H1 (cell line): ENCODE results near the gene MPPED2. TPM values are rescaled to one million over a fixed set of nuclear protein-coding genes. Genes with fewer than 3 reads are reported as not detected.

Experiments used
- CTCF ChIA-PET: fragments of 300-600 bp; sonication (Branson Sonifier 250); formaldehyde crosslinking; loops from one replicate; lab custom pipeline; 2021; ENCODE audit not compliant: partially characterized antibody; lab: Charles Lee
- POLR2A ChIA-PET: fragments of 300-600 bp; sonication (Branson Sonifier 250); formaldehyde crosslinking; loops from one replicate; lab custom pipeline; 2021; ENCODE audit warnings: inconsistent platforms; ENCODE audit not compliant: partially characterized antibody; lab: Charles Lee
- DNase-seq, 2 experiments: peaks; one replicate each; pipeline versions ENCODE4 v3.0.0 to v3.0.0-alpha.2; 2010 to 2022; ENCODE audit warnings: low spot score in 2 of 2, low read depth in 1 of 2, mixed read lengths in 1 of 2
- FAIRE-seq: peaks from 2 replicates; lab custom pipeline; 2011; peaks lifted over from hg19 to GRCh38; lab: Jason Lieb, UNC
- H2AFZ ChIP-seq: 2 replicates; pipeline ENCODE4 v1.8.1; 2012; ENCODE audit warnings: low read length, inconsistent platforms
- H2AK5ac ChIP-seq: 2 replicates; pipeline ENCODE4 v1.6.1; 2013; ENCODE audit warnings: low read depth, low read length
- H2BK120ac ChIP-seq: replicated peaks from 2 replicates; pipeline ENCODE3; 2013; ENCODE audit warnings: low read depth, low read length, inconsistent platforms
- H2BK12ac ChIP-seq: 2 replicates; pipeline ENCODE4 v1.6.1; 2013; ENCODE audit warnings: low read depth, low read length
- H2BK15ac ChIP-seq: 2 replicates; pipeline ENCODE4 v1.6.1; 2013; ENCODE audit warnings: low read length
- H2BK20ac ChIP-seq: 2 replicates; pipeline ENCODE4 v1.6.1; 2013; ENCODE audit warnings: low read length
- H2BK5ac ChIP-seq: 2 replicates; pipeline ENCODE4 v1.6.1; 2013; ENCODE audit warnings: low read depth, low read length
- H3K14ac ChIP-seq: 2 replicates; pipeline ENCODE4 v1.6.1; 2013; ENCODE audit warnings: inconsistent platforms; ENCODE audit not compliant: insufficient read length
- H3K18ac ChIP-seq: 2 replicates; pipeline ENCODE4 v1.6.1; 2013; ENCODE audit warnings: low read length; ENCODE audit errors: extremely low read depth
- H3K23ac ChIP-seq: 2 replicates; pipeline ENCODE4 v1.6.1; 2013; ENCODE audit warnings: inconsistent platforms; ENCODE audit not compliant: insufficient read length
- H3K23me2 ChIP-seq: 2 replicates; pipeline ENCODE4 v1.6.1; 2013; ENCODE audit warnings: low read depth, low read length
- H3K27ac ChIP-seq: 2 replicates; pipeline ENCODE4 v1.6.1; 2011; ENCODE audit warnings: low read depth, low read length, inconsistent platforms
- H3K27me3 ChIP-seq, 4 experiments: replicated peaks in 1 of 4; 1 replicate in 1 of 4; 2 replicates in 3 of 4; pipeline versions ENCODE4 v1.6.1 to v1.8.1; 2011 to 2013; ENCODE audit warnings: low read length in 3 of 4, mild to moderate bottlenecking in 3 of 4, inconsistent platforms in 2 of 4, mixed read lengths in 2 of 4, moderate library complexity in 1 of 4; ENCODE audit not compliant: control insufficient read depth in 3 of 4, insufficient read depth in 3 of 4; ENCODE audit errors: extremely low read depth in 1 of 4
- H3K36me3 ChIP-seq, 4 experiments: 2 replicates each; pipeline versions ENCODE4 v1.6.1 to v1.8.1; 2011 to 2013; ENCODE audit warnings: mild to moderate bottlenecking in 4 of 4, low read length in 3 of 4, moderate library complexity in 2 of 4, control low read depth in 1 of 4, inconsistent platforms in 1 of 4; ENCODE audit not compliant: insufficient read depth in 4 of 4, control insufficient read depth in 2 of 4
- H3K4ac ChIP-seq: replicated peaks from 2 replicates; pipeline ENCODE3; 2013; ENCODE audit warnings: low read length, low read depth, mixed read lengths, inconsistent platforms; ENCODE audit not compliant: insufficient read length
- H3K4me1 ChIP-seq, 4 experiments: replicated peaks in 1 of 4; 1 replicate in 1 of 4; 2 replicates in 3 of 4; pipeline versions ENCODE4 v1.6.1 to v1.8.1; 2011 to 2013; ENCODE audit warnings: low read length in 3 of 4, inconsistent platforms in 2 of 4, mixed read lengths in 1 of 4; ENCODE audit not compliant: insufficient read depth in 4 of 4, control insufficient read depth in 3 of 4
- H3K4me2 ChIP-seq, 2 experiments: 2 replicates each; pipeline versions ENCODE4 v1.6.1 to v1.8.1; 2011 to 2013; ENCODE audit warnings: low read depth in 2 of 2, low read length in 2 of 2, control low read depth in 1 of 2, inconsistent platforms in 1 of 2, mild to moderate bottlenecking in 1 of 2; ENCODE audit not compliant: insufficient read depth in 1 of 2
- H3K4me3 ChIP-seq, 4 experiments: fragments of 200-600, 300-600 bp in 1 of 4; sonication (generic), shearing (Covaris generic), sonication (Bioruptor Twin) in 1 of 4; 2 replicates each; pipeline versions ENCODE4 v1.5.1 to v1.8.1; 2011 to 2016; ENCODE audit warnings: low read length in 4 of 4, low read depth in 3 of 4, control low read depth in 2 of 4, inconsistent platforms in 2 of 4, mild to moderate bottlenecking in 2 of 4, mixed read lengths in 1 of 4, moderate library complexity in 1 of 4; ENCODE audit not compliant: insufficient read depth in 2 of 4; ENCODE audit errors: extremely low read depth in 1 of 4
- H3K56ac ChIP-seq: replicated peaks from 2 replicates; pipeline ENCODE3; 2013; ENCODE audit warnings: low read depth, mild to moderate bottlenecking, mixed read lengths, low read length, inconsistent platforms; ENCODE audit not compliant: insufficient read length
- H3K79me1 ChIP-seq: 2 replicates; pipeline ENCODE4 v1.6.1; 2013; ENCODE audit warnings: low read depth, low read length, control low read depth
- H3K79me2 ChIP-seq, 2 experiments: 2 replicates each; pipeline versions ENCODE4 v1.6.1 to v1.8.1; 2012 to 2013; ENCODE audit warnings: low read length in 2 of 2, mild to moderate bottlenecking in 2 of 2, inconsistent platforms in 1 of 2; ENCODE audit not compliant: insufficient read depth in 2 of 2, control insufficient read depth in 1 of 2
- H3K9ac ChIP-seq, 4 experiments: replicated peaks in 1 of 4; 1 replicate in 1 of 4; 2 replicates in 3 of 4; pipeline versions ENCODE4 v1.6.1 to v1.8.1; 2011 to 2013; ENCODE audit warnings: low read depth in 3 of 4, low read length in 3 of 4, control low read depth in 2 of 4, mild to moderate bottlenecking in 2 of 4, moderate library complexity in 2 of 4, inconsistent platforms in 1 of 4; ENCODE audit errors: extremely low read depth in 1 of 4
- H3K9me3 ChIP-seq, 2 experiments: 2 replicates each; pipeline versions ENCODE4 v1.6.1 to v1.8.1; 2012 to 2013; ENCODE audit warnings: mild to moderate bottlenecking in 2 of 2, moderate library complexity in 2 of 2, control low read depth in 1 of 2, inconsistent platforms in 1 of 2, low read depth in 1 of 2, low read length in 1 of 2, mixed read lengths in 1 of 2; ENCODE audit not compliant: insufficient read depth in 2 of 2
- H4K20me1 ChIP-seq, 2 experiments: replicated peaks in 1 of 2; 2 replicates each; pipeline versions ENCODE3 to v1.8.1; 2011 to 2013; ENCODE audit warnings: inconsistent platforms in 2 of 2, low read length in 2 of 2, mild to moderate bottlenecking in 1 of 2; ENCODE audit not compliant: insufficient read depth in 2 of 2, control insufficient read depth in 1 of 2
- H4K5ac ChIP-seq: 2 replicates; pipeline ENCODE4 v1.6.1; 2013; ENCODE audit warnings: low read length, low read depth, mixed read lengths, inconsistent platforms; ENCODE audit not compliant: insufficient read length
- H4K8ac ChIP-seq: 2 replicates; pipeline ENCODE4 v1.8.0; 2013; ENCODE audit warnings: mild to moderate bottlenecking, moderate library complexity, low read length, inconsistent platforms; ENCODE audit not compliant: insufficient read depth; ENCODE audit errors: extremely low read depth
- H4K91ac ChIP-seq: replicated peaks from 2 replicates; pipeline ENCODE3; 2013; ENCODE audit warnings: low read length, mixed read lengths, inconsistent platforms; ENCODE audit not compliant: insufficient read length
- NRF1 ChIP-seq: IDR thresholded peaks from 2 replicates; pipeline ENCODE4 v1.6.1; 2011; ENCODE audit warnings: mild to moderate bottlenecking, low read depth, low read length, improper control_type of control experiment
- WGBS, 2 experiments: shearing (Covaris generic) in 1 of 2; methylation state at CpG; one replicate each; pipeline versions ENCODE4 v1.1.6 to v1.1.7; 2013 to 2015; ENCODE audit warnings: low lambda C conversion rate in 2 of 2, mixed read lengths in 2 of 2, inconsistent platforms in 1 of 2, low coverage in 1 of 2, missing lambda C conversion rate in 1 of 2; ENCODE audit not compliant: insufficient replicate concordance in 2 of 2, insufficient coverage in 1 of 2, insufficient read length in 1 of 2; ENCODE audit errors: extremely low coverage in 1 of 2, missing lambda C conversion rate in 1 of 2; 5-methylcytosine and 5-hydroxymethylcytosine counted together
- polyA plus RNA-seq, 7 experiments: library from polyadenylated mRNA; depleted of rRNA in 3 of 7; stranded (reverse) in 5 of 7; unstranded in 2 of 7; fragments of >200 nt in 5 of 7; fragments of 200-250 nt in 2 of 7; gene quantifications; 1 replicate in 5 of 7; 2 replicates in 1 of 7; 4 replicates in 1 of 7; pipeline versions ENCODE4 v1.2.1 to v1.2.3, GENCODE V29; 2011 to 2013; ENCODE audit warnings: missing spikeins in 2 of 7, mixed read lengths in 2 of 7
- total RNA-seq: library from RNA; stranded (reverse); fragmentation: NEBNext Ultra II Directional; extraction: Animal tissue kit (Norgen Biotek cat#: 25700); gene quantifications from 2 replicates; pipeline ENCODE4 v1.2.1, GENCODE V29; 2021

Gene MPPED2
- total and polyA plus RNA-seq, 2 of the 8 experiments (the other 6 are each of a cell fraction or from before 2014, with no cell fraction given) = 1.3 to 3.5 TPM

DNA sequence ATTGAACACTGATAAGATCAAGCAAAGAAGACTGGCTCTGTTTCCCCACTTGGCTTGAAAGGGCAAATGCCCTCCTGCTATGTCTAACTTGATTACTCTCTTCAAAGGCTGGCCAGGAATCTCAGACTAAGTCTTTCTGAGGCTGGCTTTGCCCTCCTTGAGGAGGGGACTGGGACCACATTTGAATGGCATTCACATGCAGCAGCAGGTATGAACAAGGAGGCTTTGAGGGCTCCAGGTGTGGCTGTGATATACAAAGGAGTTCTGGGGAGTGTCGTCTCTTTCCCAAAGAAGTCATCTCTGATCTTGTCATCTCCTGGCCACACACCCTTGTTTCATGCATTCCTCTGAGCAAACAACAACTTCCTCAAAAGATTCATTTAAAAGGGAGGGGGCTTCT lies 132.4 kb downstream of the MPPED2 start:
- no peak overlapping the region for H3K4ac ChIP-seq
- H2BK12ac ChIP-seq = peak overlapping the region; percentile 40; the same call in 1 of the 2 replicates
- peaks cover 8 to 30% (median 27%) of the 10 kb centered on the region in 4 experiments for H3K4me1 ChIP-seq
- no peak overlapping the region for H2BK120ac ChIP-seq
- H4K8ac ChIP-seq = no peak overlapping the region
- no peak overlapping the region for H3K4me3 ChIP-seq
- H2AFZ ChIP-seq = no peak overlapping the region
- no peak overlapping the region for H2BK20ac ChIP-seq
- FAIRE-seq (peak; percentile 90), DNase-seq (peak in 1 of 2 experiments; percentile 51)
- H4K91ac ChIP-seq = no peak overlapping the region
- no peak overlapping the region for H3K14ac ChIP-seq
- ChIA-PET POLR2A (no interaction called here), CTCF (interaction anchor here (1.7 kb wide), 1 partner anchor 17 kb away, joined by 6 read pairs; no protein-coding TSS in a partner anchor)
- H3K27ac ChIP-seq = no peak overlapping the region
- H2BK15ac ChIP-seq = no peak overlapping the region
- peak overlapping the region; percentile 43; the same call in 1 of the 2 replicates for H2AK5ac ChIP-seq
- no peak overlapping the region for H4K5ac ChIP-seq
- no peaks in the 10 kb centered on the region for H3K9me3 ChIP-seq
- peaks cover 1 to 9% (median 4%) of the 10 kb centered on the region in 4 experiments; a peak in 5 of 7 replicates for H3K27me3 ChIP-seq
- no peak overlapping the region for H3K56ac ChIP-seq
- H3K79me1 ChIP-seq = no peaks in the 10 kb centered on the region
- H2BK5ac ChIP-seq = no peak overlapping the region; the same call in 1 of the 2 replicates
- no peaks in the 10 kb centered on the region for H3K23me2 ChIP-seq
- no peaks in the 10 kb centered on the region for H3K79me2 ChIP-seq
- H3K4me2 ChIP-seq = peak overlapping the region in 1 of 2 experiments; percentile 36; a peak in 2 of 4 replicates
- 0 out of 2 replicates have a peak overlapping the region, but pooled peaks have one; percentile 55 for H3K18ac ChIP-seq
- H3K36me3 ChIP-seq = no peaks in the 10 kb centered on the region
- no peak overlapping the region for H3K9ac ChIP-seq
- H4K20me1 ChIP-seq = peaks cover 0 to 1% of the 10 kb centered on the region in 2 experiments
- H3K23ac ChIP-seq = no peak overlapping the region
- WGBS, 2 experiments = 17% methylated on average over 1 of the region's 1 CpG; no CpG with 5 or more reads in 1 of the 2 experiments
- no peak for TF ChIP-seq NRF1
